K562 (cell line): ENCODE results near the gene GPR4. TPM values are rescaled to one million over a fixed set of nuclear protein-coding genes. Genes with fewer than 3 reads are reported as not detected.

Source experiments
- ARID2 ChIP-seq: fragments of 450-650 bp; IDR thresholded peaks from 2 replicates; pipeline ENCODE4 v1.6.1; 2017; ENCODE audit warnings: antibody characterized with exemption, mild to moderate bottlenecking
- GABPA ChIP-seq: fragments of 200-800 bp; sonication (Bioruptor generic); conservative IDR thresholded peaks from 2 replicates; pipeline ENCODE4 v1.6.1; 2016; ENCODE audit warnings: low read depth, missing genetic modification characterization, missing compliant biosample characterization
- NFIX ChIP-seq: fragments of 250-450 bp; sonication (Bioruptor Pico); IDR thresholded peaks from 2 replicates; pipeline ENCODE4 v1.4.0; 2020; ENCODE audit warnings: low read depth, mild to moderate bottlenecking, moderate library complexity
- NFYB ChIP-seq: IDR thresholded peaks from 2 replicates; pipeline ENCODE4 v1.6.1; 2011; ENCODE audit warnings: mild to moderate bottlenecking, moderate library complexity; ENCODE audit not compliant: insufficient read length; ENCODE audit errors: extremely low read depth
- RB1 ChIP-seq: fragments of 450-650 bp; IDR thresholded peaks from 2 replicates; pipeline ENCODE4 v1.6.1; 2017; ENCODE audit warnings: low read depth, mild to moderate bottlenecking
- SNAPC5 ChIP-seq: fragments of 250-450 bp; sonication (Bioruptor Pico); IDR thresholded peaks from 2 replicates; pipeline ENCODE4 v1.8.0; 2021; ENCODE audit warnings: moderate library complexity, mild to moderate bottlenecking, inconsistent platforms
- SP1 ChIP-seq: sonication (generic); formaldehyde crosslinking; IDR thresholded peaks from 2 replicates; pipeline ENCODE4 v1.8.1; 2022; ENCODE audit warnings: mild to moderate bottlenecking, missing genetic modification reagents
- ZHX1 ChIP-seq: fragments of 150-350 bp; conservative IDR thresholded peaks from 2 replicates; pipeline ENCODE4 v1.6.1; 2014; ENCODE audit warnings: low read length
- ZNF143 ChIP-seq: sonication (generic); formaldehyde crosslinking; IDR thresholded peaks from 2 replicates; pipeline ENCODE4 v1.9.0; 2022; ENCODE audit warnings: mild to moderate bottlenecking, missing genetic modification reagents
- ZNF318 ChIP-seq, 2 experiments: fragments of 450-650 bp; IDR thresholded peaks; 2 replicates each; pipeline ENCODE4 v1.6.1; 2016; ENCODE audit warnings: mild to moderate bottlenecking in 2 of 2, borderline replicate concordance in 1 of 2, low read depth in 1 of 2, moderate library complexity in 1 of 2
- ZNF518B ChIP-seq: fragments of 250-450 bp; sonication (Bioruptor Pico); IDR thresholded peaks from 2 replicates; pipeline ENCODE4 v1.5.0; 2021; ENCODE audit warnings: mild to moderate bottlenecking, moderate library complexity
- polyA plus RNA-seq, 8 experiments: library from polyadenylated mRNA; depleted of rRNA in 4 of 8; stranded (reverse) in 5 of 8; unstranded in 3 of 8; fragments of >200 nt; fragmentation: Nextera tagmentation in 2 of 8; fragmentation: Illumina TruSeq in 1 of 8; extraction: Ambion mirVana in 2 of 8; extraction: Trizol in 1 of 8; gene quantifications; 2 replicates each; pipeline versions ENCODE4 v1.2.1 to v1.2.3, GENCODE V29; 2011 to 2014; ENCODE audit warnings: inconsistent platforms in 1 of 8, missing spikeins in 1 of 8
- total RNA-seq, 7 experiments: library from RNA; depleted of rRNA in 6 of 7; stranded (reverse); fragments of >200 nt in 6 of 7; fragmentation: Illumina TruSeq in 2 of 7; extraction: Trizol in 2 of 7; gene quantifications; 2 replicates each; pipeline versions ENCODE4 v1.2.1 to v1.2.3, GENCODE V29; 2011 to 2021; ENCODE audit warnings: low replicate concordance in 1 of 7

Gene GPR4
- total and polyA plus RNA-seq, 9 of the 15 experiments (the other 6 are each of a cell fraction or from before 2014, with no cell fraction given) = 0.03 to 0.09 (median 0.04) TPM; not detected in 5

- no peak for TF ChIP-seq ZHX1
- no peak for TF ChIP-seq NFYB
- TF ChIP-seq RB1 = no peak
- TF ChIP-seq ZNF518B (CRISPR knock-in tag) = no peak
- no peak for TF ChIP-seq SNAPC5 (CRISPR knock-in tag)
- no peak for TF ChIP-seq GABPA (tag)
- no peak for TF ChIP-seq ZNF318 (IDR thresholded peaks at IDR 0.05; ENCODE audit: borderline replicate concordance in 1 of 2, low read depth in 1 of 2)
- no peak for TF ChIP-seq ZNF143 (CRISPR knock-in tag)
- TF ChIP-seq ARID2 = no peak
- no peak for TF ChIP-seq NFIX (CRISPR knock-in tag)
- TF ChIP-seq SP1 (CRISPR knock-in tag) = peak; percentile 47; the same call in 1 of the 2 replicates
Observed at GRCh38 chr19:45640849-45641273, 38.8 kb upstream of the GPR4 start (continued).
